GM13976 (cell line): ENCODE results near the gene CERS6.
A peak's percentile ranks its signal among the peaks of the same experiment; 100 is the strongest.

Experiments
- DNase-seq: peaks from one replicate; pipeline ENCODE4 v3.0.0; 2012; ENCODE audit warnings: low spot score
- CTCF ChIP-seq: IDR thresholded peaks from 2 replicates; pipeline ENCODE4 v1.5.1; 2012; ENCODE audit warnings: borderline replicate concordance, mild to moderate bottlenecking; ENCODE audit not compliant: insufficient read depth; ENCODE audit errors: extremely low read depth, missing control alignments, control extremely low read depth
- in situ Hi-C: fragments of 300-500 bp; cut with MboI; formaldehyde crosslinking; loops from one replicate; pipeline ENCODE4 v1.12.0; 2022; ENCODE audit warnings: low sequenced_read_pairs, mixed read lengths, inconsistent platforms; ENCODE audit not compliant: unreplicated experiment

CERS6 gene

GRCh38 chr2:168450171-168450570 lies 5.9 kb upstream of the CERS6 start:
- DNase-seq = no peak
- no peak for TF ChIP-seq CTCF
- in situ Hi-C loops = no loop called here

GRCh38 chr2:168450732-168451131 lies 5.3 kb upstream of the CERS6 start:
- TF ChIP-seq CTCF = no peak
- no peak for DNase-seq
- in situ Hi-C loops = no loop called here

- in situ Hi-C loops = no loop called here
- no peak for TF ChIP-seq CTCF
Observed at GRCh38 chr2:168452781-168453180, 3.3 kb upstream of the CERS6 start.

GRCh38 chr2:168453404-168453803 lies 2.7 kb upstream of the CERS6 start:
- in situ Hi-C loops = no loop called here
- DNase-seq = no peak
- TF ChIP-seq CTCF = no peak

More at GRCh38 chr2:168452781-168453180, 3.3 kb upstream of the CERS6 start:
- DNase-seq = no peak

GRCh38 chr2:168454737-168455644 lies 1.1 kb upstream of the CERS6 start:
- TF ChIP-seq CTCF = no peak
- no peak for DNase-seq
- in situ Hi-C loops = no loop called here

GRCh38 chr2:168456521-168457189 lies 583 bp downstream of the CERS6 start:
- peak; percentile 45 for DNase-seq
- TF ChIP-seq CTCF = no peak
- in situ Hi-C loops = no loop called here
